ENCODE data around the gene INTS7.

DNA sequence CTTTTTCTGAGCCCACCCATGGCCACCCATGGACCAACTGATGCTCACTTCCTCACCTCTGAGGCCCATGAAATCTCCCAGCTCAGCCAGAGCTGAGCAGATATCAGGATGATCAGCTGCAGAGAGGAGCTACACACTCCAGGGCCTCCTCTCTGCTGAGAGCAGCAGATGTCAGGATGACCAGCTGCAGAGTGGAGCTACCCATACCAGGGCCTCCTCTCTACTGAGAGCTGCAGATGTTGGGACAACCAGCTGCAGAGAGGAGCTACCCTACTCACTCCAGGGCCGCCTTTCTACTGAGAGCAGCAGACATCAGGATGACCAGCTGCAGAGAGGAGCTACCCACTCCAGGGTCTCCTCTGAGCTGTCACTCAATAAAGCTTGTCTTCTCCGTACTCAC lies 133.4 kb downstream of the INTS7 start:
- TF ChIP-seq, protein P1, sequence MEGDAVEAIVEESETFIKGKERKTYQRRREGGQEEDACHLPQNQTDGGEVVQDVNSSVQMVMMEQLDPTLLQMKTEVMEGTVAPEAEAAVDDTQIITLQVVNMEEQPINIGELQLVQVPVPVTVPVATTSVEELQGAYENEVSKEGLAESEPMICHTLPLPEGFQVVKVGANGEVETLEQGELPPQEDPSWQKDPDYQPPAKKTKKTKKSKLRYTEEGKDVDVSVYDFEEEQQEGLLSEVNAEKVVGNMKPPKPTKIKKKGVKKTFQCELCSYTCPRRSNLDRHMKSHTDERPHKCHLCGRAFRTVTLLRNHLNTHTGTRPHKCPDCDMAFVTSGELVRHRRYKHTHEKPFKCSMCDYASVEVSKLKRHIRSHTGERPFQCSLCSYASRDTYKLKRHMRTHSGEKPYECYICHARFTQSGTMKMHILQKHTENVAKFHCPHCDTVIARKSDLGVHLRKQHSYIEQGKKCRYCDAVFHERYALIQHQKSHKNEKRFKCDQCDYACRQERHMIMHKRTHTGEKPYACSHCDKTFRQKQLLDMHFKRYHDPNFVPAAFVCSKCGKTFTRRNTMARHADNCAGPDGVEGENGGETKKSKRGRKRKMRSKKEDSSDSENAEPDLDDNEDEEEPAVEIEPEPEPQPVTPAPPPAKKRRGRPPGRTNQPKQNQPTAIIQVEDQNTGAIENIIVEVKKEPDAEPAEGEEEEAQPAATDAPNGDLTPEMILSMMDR (IDR thresholded peaks at IDR 0.05) = no peak
- TF ChIP-seq POLR2A (IDR thresholded peaks at IDR 0.05) = no peak
